ENCODE results near the gene EFNB2. TPM values are rescaled to one million over a fixed set of nuclear protein-coding genes. Genes with fewer than 3 reads are reported as not detected.

Gene EFNB2
- polyA plus RNA-seq, 1 donor from 2014 or later = 53.1 TPM

DNA sequence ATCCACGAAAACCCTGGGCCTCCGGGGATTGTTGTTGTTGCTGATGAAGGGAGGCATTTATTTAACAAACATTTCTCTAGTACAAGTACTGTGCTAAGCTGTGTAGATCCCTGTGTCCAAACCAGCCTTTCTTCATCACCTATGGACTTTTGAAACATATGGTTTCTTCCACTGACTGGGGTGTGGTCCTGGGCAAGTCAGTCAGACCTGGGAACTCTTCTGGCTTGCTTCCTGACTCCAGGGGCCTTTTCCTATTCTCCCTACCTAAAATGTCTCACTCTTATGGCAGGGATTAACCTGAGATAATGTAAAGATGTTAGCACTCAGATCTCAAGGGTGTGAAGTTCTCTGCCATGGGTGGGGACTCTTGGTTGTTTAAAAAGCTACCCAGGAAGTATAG, 46.8 kb downstream of the EFNB2 start:
- no peaks in the 10 kb centered on the region for H3K9me2 ChIP-seq (ENCODE audit: insufficient read depth, low read length)
- H3K27me3 ChIP-seq (ENCODE audit: insufficient read depth, low read depth, low read length) = no peaks in the 10 kb centered on the region
- H3K79me2 ChIP-seq (replicated peaks; ENCODE audit: insufficient read depth, low read length) = peaks cover 13% of the 10 kb centered on the region
- H3K4me2 ChIP-seq (ENCODE audit: low read length) = no peak overlapping the region
- H2AFZ ChIP-seq (ENCODE audit: low read depth, low read length) = no peak overlapping the region
- peaks cover 20% of the 10 kb centered on the region for H3K36me3 ChIP-seq (ENCODE audit: insufficient read depth, low read length)
- H3K9me3 ChIP-seq (ENCODE audit: low read length) = no peaks in the 10 kb centered on the region
- peaks cover 4% of the 10 kb centered on the region for H3F3A ChIP-seq (ENCODE audit: insufficient read depth, low read length, poor library complexity, severe bottlenecking)
- no peak overlapping the region for H3K27ac ChIP-seq (ENCODE audit: low read length)
- H3K9ac ChIP-seq (ENCODE audit: low read length) = no peak overlapping the region
- H4K20me1 ChIP-seq (ENCODE audit: insufficient read depth) = no peaks in the 10 kb centered on the region
- H3K4me3 ChIP-seq (ENCODE audit: low read length) = no peak overlapping the region
- TF ChIP-seq RAD21 (conservative IDR thresholded peaks at IDR 0.05) (no peak), POLR2AphosphoS5 (IDR thresholded peaks at IDR 0.05) (no peak), EP300 (conservative IDR thresholded peaks at IDR 0.05; ENCODE audit: poor library complexity, severe bottlenecking) (no peak), TAF1 (IDR thresholded peaks at IDR 0.05; ENCODE audit: low read depth) (no peak), SMC3 (conservative IDR thresholded peaks at IDR 0.05; ENCODE audit: poor library complexity) (no peak), EZH2 (IDR thresholded peaks at IDR 0.05; ENCODE audit: borderline replicate concordance, insufficient read depth, low read length, poor library complexity, severe bottlenecking) (no peak), MXI1 (conservative IDR thresholded peaks at IDR 0.05; ENCODE audit: poor library complexity, severe bottlenecking) (no peak)
- TF ChIP-seq, protein P1, sequence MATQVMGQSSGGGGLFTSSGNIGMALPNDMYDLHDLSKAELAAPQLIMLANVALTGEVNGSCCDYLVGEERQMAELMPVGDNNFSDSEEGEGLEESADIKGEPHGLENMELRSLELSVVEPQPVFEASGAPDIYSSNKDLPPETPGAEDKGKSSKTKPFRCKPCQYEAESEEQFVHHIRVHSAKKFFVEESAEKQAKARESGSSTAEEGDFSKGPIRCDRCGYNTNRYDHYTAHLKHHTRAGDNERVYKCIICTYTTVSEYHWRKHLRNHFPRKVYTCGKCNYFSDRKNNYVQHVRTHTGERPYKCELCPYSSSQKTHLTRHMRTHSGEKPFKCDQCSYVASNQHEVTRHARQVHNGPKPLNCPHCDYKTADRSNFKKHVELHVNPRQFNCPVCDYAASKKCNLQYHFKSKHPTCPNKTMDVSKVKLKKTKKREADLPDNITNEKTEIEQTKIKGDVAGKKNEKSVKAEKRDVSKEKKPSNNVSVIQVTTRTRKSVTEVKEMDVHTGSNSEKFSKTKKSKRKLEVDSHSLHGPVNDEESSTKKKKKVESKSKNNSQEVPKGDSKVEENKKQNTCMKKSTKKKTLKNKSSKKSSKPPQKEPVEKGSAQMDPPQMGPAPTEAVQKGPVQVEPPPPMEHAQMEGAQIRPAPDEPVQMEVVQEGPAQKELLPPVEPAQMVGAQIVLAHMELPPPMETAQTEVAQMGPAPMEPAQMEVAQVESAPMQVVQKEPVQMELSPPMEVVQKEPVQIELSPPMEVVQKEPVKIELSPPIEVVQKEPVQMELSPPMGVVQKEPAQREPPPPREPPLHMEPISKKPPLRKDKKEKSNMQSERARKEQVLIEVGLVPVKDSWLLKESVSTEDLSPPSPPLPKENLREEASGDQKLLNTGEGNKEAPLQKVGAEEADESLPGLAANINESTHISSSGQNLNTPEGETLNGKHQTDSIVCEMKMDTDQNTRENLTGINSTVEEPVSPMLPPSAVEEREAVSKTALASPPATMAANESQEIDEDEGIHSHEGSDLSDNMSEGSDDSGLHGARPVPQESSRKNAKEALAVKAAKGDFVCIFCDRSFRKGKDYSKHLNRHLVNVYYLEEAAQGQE (IDR thresholded peaks at IDR 0.05; ENCODE audit: borderline replicate concordance) = no peak
- TF ChIP-seq, protein P2, sequence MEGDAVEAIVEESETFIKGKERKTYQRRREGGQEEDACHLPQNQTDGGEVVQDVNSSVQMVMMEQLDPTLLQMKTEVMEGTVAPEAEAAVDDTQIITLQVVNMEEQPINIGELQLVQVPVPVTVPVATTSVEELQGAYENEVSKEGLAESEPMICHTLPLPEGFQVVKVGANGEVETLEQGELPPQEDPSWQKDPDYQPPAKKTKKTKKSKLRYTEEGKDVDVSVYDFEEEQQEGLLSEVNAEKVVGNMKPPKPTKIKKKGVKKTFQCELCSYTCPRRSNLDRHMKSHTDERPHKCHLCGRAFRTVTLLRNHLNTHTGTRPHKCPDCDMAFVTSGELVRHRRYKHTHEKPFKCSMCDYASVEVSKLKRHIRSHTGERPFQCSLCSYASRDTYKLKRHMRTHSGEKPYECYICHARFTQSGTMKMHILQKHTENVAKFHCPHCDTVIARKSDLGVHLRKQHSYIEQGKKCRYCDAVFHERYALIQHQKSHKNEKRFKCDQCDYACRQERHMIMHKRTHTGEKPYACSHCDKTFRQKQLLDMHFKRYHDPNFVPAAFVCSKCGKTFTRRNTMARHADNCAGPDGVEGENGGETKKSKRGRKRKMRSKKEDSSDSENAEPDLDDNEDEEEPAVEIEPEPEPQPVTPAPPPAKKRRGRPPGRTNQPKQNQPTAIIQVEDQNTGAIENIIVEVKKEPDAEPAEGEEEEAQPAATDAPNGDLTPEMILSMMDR (IDR thresholded peaks at IDR 0.05; ENCODE audit: poor library complexity, severe bottlenecking) = no peak

DNA sequence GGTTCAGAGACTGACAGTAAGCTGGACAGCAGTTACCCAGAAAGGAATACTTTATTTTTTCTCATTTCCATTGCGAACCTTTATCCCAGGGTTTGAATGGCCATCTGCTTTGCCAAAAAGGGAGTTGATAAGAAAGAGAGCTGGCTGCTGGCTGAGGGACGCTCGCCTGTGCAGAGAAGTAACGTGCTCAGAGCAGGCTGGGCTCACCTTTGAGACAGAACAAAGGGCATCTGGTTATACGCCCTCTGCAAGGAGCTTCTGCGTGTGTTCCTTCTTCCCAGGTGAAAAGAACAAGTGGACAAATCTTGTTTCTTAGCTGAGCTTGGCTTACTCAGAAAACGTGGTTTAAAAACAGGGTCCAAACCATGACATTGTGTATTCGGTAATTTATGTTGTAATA, 47.4 kb downstream of the EFNB2 start:
- TF ChIP-seq, protein P2 (IDR thresholded peaks at IDR 0.05; ENCODE audit: poor library complexity, severe bottlenecking) = no peak
- TF ChIP-seq POLR2AphosphoS5 (IDR thresholded peaks at IDR 0.05) (no peak), EP300 (conservative IDR thresholded peaks at IDR 0.05; ENCODE audit: poor library complexity, severe bottlenecking) (no peak), TAF1 (IDR thresholded peaks at IDR 0.05; ENCODE audit: low read depth) (no peak), SMC3 (conservative IDR thresholded peaks at IDR 0.05; ENCODE audit: poor library complexity) (no peak), EZH2 (IDR thresholded peaks at IDR 0.05; ENCODE audit: borderline replicate concordance, insufficient read depth, low read length, poor library complexity, severe bottlenecking) (no peak)
- TF ChIP-seq, protein P1 (IDR thresholded peaks at IDR 0.05; ENCODE audit: borderline replicate concordance) = no peak
- Histone ChIP-seq H3K27ac (ENCODE audit: low read length) (no peak overlapping the region), H3K9me3 (ENCODE audit: low read length) (no peaks in the 10 kb centered on the region)

More for the DNA sequence above, 47.4 kb downstream of the EFNB2 start:
- no peaks in the 10 kb centered on the region for H4K20me1 ChIP-seq (ENCODE audit: insufficient read depth)
- H3F3A ChIP-seq (ENCODE audit: insufficient read depth, low read length, poor library complexity, severe bottlenecking) = peaks cover 4% of the 10 kb centered on the region
- H3K4me2 ChIP-seq (ENCODE audit: low read length) = no peak overlapping the region
- no peak overlapping the region for H3K9ac ChIP-seq (ENCODE audit: low read length)
- H3K79me2 ChIP-seq (replicated peaks; ENCODE audit: insufficient read depth, low read length) = peaks cover 12% of the 10 kb centered on the region
- no peaks in the 10 kb centered on the region for H3K27me3 ChIP-seq (ENCODE audit: insufficient read depth, low read depth, low read length)
- H3K4me3 ChIP-seq (ENCODE audit: low read length) = no peak overlapping the region
- H3K36me3 ChIP-seq (ENCODE audit: insufficient read depth, low read length) = peaks cover 14% of the 10 kb centered on the region
- H3K9me2 ChIP-seq (ENCODE audit: insufficient read depth, low read length) = no peaks in the 10 kb centered on the region
- H2AFZ ChIP-seq (ENCODE audit: low read depth, low read length) = no peak overlapping the region

Data from neural cell (in vitro differentiated cells).